Naive B cell (primary cell): ENCODE results near the gene LSM3. TPM values are rescaled to one million over a fixed set of nuclear protein-coding genes. Genes with fewer than 3 reads are reported as not detected.

Experiments used
- ATAC-seq, 2 donors: fragments of 150-1000 bp; cut with Tn5 transposase; 2 replicates each; pipeline ENCODE4 v1.10.0; 2021; ENCODE audit warnings: low read depth in 2 of 2, mild to moderate bottlenecking in 2 of 2, moderate library complexity in 2 of 2
- DNase-seq: peaks from one replicate; pipeline ENCODE4 v3.0.0; 2022
- H3K27ac Mint-ChIP-seq, 6 donors: one replicate each; pipeline ENCODE4 v1.8.0; 2020 to 2022; ENCODE audit warnings: mild to moderate bottlenecking in 6 of 6, mixed read lengths in 6 of 6, moderate library complexity in 5 of 6, inconsistent platforms in 2 of 6
- H3K27me3 Mint-ChIP-seq, 3 donors: one replicate each; pipeline ENCODE4 v1.8.0; 2021 to 2022; ENCODE audit warnings: mixed read lengths in 3 of 3, mild to moderate bottlenecking in 1 of 3
- H3K36me3 Mint-ChIP-seq, 2 donors: one replicate each; pipeline ENCODE4 v1.8.0; 2020 to 2022; ENCODE audit warnings: mixed read lengths in 2 of 2, inconsistent platforms in 1 of 2, mild to moderate bottlenecking in 1 of 2
- H3K4me1 Mint-ChIP-seq, 3 donors: one replicate each; pipeline ENCODE4 v1.8.0; 2020 to 2022; ENCODE audit warnings: mixed read lengths in 3 of 3, inconsistent platforms in 1 of 3, mild to moderate bottlenecking in 1 of 3, moderate library complexity in 1 of 3
- H3K4me3 Mint-ChIP-seq, 8 donors: one replicate each; pipeline ENCODE4 v1.8.0; 2020 to 2022; ENCODE audit warnings: mild to moderate bottlenecking in 8 of 8, mixed read lengths in 8 of 8, moderate library complexity in 8 of 8, inconsistent platforms in 2 of 8
- H3K9me3 Mint-ChIP-seq, 7 donors: one replicate each; pipeline ENCODE4 v1.8.0; 2020 to 2022; ENCODE audit warnings: mixed read lengths in 7 of 7, mild to moderate bottlenecking in 5 of 7, inconsistent platforms in 2 of 7, moderate library complexity in 1 of 7
- polyA plus RNA-seq, 6 donors: library from polyadenylated mRNA; unstranded; fragments of 300-500 nt; fragmentation: Illumina TruSeq; gene quantifications; one replicate each; pipeline ENCODE4 v1.2.3, GENCODE V29; 2021; ENCODE audit warnings: low read depth in 6 of 6

The LSM3 gene
- polyA plus RNA-seq, 6 donors from 2014 or later, result 23.5 to 41.6 (median 31.2) TPM

DNA sequence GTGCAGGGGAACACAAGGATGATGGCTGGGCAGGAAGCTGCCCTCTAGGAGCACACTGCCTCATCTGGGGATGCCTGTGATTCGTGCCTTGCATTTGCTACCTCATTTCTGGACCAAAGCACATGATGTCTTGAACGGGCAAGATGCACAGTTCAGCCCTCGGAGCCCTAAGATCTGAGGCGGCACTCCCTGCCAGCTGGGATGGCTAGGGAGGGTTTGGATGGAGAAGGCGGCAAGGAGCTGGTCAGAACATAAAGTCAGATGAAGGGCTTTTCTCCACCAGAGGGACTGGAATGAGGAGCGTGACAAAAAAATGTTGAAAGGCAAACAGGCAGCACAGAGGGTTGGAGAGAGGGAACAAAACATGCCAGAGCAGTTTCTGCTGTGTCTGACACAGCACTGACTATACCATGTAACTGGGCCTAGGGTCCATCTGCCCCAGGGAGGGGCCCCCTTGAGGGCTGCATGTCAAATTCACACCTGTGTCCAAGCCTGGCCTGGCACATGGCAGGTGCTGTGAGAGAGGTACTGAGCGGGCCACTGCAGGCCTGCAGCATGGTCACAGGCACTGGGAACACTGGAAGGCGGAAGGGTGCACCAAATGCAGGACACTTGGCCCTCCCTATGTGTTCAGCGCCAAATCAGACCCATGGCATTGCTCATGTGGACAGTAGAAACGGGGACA, 32.1 kb upstream of the LSM3 start:
- H3K4me3 Mint-ChIP-seq, result no peak overlapping the region
- H3K9me3 Mint-ChIP-seq, result no peaks in the 10 kb centered on the region
- peak overlapping the region; percentile 69 to 98 (median 94) for H3K27ac Mint-ChIP-seq
- ATAC-seq (no peak), DNase-seq (no peak)
- peaks cover 3 to 22% (median 15%) of the 10 kb centered on the region in 3 donors for H3K4me1 Mint-ChIP-seq
- H3K36me3 Mint-ChIP-seq, result peaks cover 0 to 8% of the 10 kb centered on the region in 2 donors
- no peaks in the 10 kb centered on the region for H3K27me3 Mint-ChIP-seq

DNA sequence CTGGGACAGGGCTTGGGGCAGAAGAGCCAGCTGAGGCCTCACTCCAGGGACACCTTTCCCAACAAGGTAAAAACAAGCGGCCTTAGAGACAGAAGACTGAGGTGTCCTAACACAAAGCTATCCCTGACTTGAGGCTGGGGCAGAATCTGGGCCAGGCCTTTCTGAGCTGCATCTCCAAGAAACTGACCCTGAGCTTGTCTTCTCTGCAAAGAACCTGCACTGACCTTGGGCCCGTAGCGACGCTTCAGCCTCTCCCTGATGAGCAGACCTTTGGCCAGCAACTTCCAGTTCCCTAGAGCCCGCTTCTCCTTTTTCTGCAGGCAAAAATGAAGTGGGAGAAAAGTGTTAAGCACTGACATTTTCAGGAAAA, 31.6 kb upstream of the LSM3 start:
- Mint-ChIP-seq H3K27me3 (no peaks in the 10 kb centered on the region), H3K4me3 (no peak overlapping the region), H3K4me1 (peaks cover 3 to 22% (median 9%) of the 10 kb centered on the region in 3 donors), H3K36me3 (peaks cover 0 to 8% of the 10 kb centered on the region in 2 donors), H3K27ac (peak overlapping the region in 4 of 6 donors; percentile 69 to 96 (median 91)), H3K9me3 (no peaks in the 10 kb centered on the region)
- ATAC-seq (no peak), DNase-seq (no peak)

DNA sequence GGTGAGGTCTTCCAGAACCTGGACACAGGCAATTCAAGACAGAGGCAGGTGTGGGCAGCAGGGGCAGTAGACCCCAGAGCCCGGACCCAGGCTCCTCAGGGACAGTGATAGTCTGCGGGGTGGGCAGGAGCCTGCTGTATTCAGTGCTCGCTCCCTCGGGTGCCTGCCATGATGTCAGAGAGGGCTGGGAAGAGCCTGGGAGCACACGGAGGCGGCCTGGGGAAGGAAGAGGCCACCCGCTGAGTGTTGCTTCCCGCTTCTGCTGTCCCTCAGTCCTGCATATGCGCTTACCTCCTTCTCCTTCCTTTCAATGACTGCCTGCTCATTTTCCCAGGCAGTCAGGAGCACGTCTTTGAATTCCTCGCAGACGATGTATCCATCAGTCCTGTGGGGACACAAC, 31.0 kb upstream of the LSM3 start:
- H3K4me1 Mint-ChIP-seq, result peaks cover 3 to 22% (median 9%) of the 10 kb centered on the region in 3 donors
- ATAC-seq (no peak), DNase-seq (no peak)
- peak overlapping the region in 1 of 6 donors; percentile 96 for H3K27ac Mint-ChIP-seq
- H3K9me3 Mint-ChIP-seq, result no peaks in the 10 kb centered on the region
- H3K4me3 Mint-ChIP-seq, result no peak overlapping the region
- peaks cover 0 to 8% of the 10 kb centered on the region in 2 donors for H3K36me3 Mint-ChIP-seq
- H3K27me3 Mint-ChIP-seq, result no peaks in the 10 kb centered on the region

DNA sequence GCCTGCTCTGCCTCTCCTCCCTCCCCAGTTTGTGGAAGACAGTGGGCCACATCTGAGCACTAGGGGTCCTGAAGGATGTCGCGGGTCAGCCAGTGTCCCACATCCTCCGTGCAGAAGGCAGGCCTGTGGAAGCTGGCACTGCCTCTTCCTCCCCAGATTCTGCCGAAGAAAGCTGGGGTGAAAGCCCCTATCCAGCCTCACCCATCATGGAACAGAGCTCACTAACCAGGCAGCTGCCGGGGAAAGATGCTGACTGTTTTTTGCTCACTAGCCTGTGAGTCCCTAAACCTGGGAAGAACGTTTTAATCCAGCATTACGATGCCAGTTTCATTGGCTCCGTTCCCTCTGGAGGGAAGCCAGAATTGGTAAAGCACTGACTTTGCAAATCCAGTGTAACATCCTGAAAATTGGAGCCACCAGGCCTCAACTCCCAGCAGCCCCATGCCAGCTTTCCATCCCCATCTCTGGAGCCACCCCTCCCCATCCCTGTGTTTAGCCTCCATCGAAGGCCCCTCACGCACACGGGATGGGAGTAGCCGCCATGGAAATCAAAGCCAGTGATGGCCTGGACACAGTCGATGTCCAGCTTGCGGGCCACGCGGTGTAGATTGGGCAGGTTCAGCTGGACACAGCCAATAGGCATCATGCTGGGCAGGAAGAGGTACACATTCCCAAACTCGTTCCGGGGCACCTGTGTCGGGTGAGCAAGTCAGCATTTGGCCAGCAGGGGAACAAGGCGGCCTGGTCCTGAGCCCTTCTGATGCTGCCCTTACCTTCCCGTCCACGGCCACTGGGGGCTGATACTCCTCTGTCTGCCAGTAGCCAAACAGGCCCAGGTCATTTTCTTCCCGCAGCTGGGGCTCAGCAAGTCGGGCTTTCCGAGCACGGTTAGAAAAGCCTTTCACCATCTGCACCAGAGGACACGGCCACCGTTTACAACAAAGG, 30.3 kb upstream of the LSM3 start:
- peak overlapping the region in 2 of 6 donors; percentile 24 to 96 for H3K27ac Mint-ChIP-seq
- H3K27me3 Mint-ChIP-seq, result no peaks in the 10 kb centered on the region
- H3K4me1 Mint-ChIP-seq, result peaks cover 3 to 22% (median 9%) of the 10 kb centered on the region in 3 donors
- DNase-seq, result no peak
- peaks cover 0 to 8% of the 10 kb centered on the region in 2 donors for H3K36me3 Mint-ChIP-seq
- no peak overlapping the region for H3K4me3 Mint-ChIP-seq
- no peaks in the 10 kb centered on the region for H3K9me3 Mint-ChIP-seq
- no peak for ATAC-seq

DNA sequence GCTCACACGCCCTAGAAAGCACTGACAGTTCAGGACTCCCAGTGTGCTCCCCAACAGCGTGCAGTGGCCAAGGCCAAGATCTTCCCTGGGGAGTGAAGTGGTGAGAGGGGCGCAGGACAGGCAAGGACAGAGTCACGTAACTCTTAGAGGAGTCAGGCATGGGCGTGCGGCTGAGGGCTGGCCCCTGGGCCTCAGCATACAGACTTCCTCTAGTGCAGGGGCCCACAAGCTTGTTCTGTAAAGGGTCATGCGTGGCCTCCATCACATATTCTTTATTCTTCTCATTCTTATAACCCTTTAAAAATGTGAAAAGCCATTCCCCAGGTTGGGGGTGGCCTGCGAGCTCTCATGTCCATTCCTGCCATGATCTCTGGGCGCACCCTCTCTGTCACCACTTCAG, 28.5 kb upstream of the LSM3 start:
- Mint-ChIP-seq H3K36me3 (peaks cover 4 to 24% of the 10 kb centered on the region in 2 donors), H3K9me3 (no peaks in the 10 kb centered on the region), H3K4me1 (peaks cover 4 to 17% (median 8%) of the 10 kb centered on the region in 3 donors), H3K4me3 (no peak overlapping the region), H3K27me3 (no peaks in the 10 kb centered on the region), H3K27ac (peak overlapping the region in 3 of 6 donors; percentile 29 to 77 (median 70))
- no peak for ATAC-seq
- DNase-seq, result no peak

DNA sequence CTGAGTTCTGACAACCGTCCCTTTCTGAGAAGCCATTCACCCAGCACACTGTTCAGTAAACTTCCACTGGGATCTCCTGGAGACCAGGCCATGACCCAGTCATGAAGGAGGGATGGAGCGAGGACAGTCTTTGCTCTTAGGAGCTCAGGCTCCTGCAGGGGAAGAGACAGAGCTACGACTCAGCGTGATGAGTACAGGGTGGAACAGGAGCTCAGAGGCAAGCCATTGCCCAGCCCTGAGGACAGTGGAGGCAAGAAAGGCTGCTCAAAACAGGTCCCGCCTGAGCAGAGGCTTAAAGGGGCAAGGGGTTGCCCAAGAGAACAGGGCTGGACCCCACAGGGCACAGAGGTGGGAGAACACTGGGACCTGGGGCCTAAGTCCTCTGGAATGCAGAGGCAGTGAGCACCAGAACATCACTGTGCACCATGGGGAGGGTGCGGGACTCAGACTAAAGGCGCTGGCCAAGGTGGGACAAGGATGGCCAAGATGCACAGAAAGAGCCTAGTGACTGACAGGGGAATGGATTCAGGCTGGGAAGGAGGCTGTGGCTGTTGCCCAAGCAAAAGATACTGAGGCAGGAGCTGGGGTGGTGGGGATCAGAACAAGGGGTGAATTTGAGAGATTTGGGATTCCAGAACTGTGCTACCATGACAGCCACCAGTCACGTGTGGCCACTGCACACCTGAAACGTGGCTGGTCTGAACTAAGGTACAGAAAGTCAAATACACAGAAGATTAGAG, 28.0 kb upstream of the LSM3 start:
- ATAC-seq, result no peak
- H3K4me1 Mint-ChIP-seq, result peaks cover under 1 to 13% (median 8%) of the 10 kb centered on the region in 3 donors
- H3K36me3 Mint-ChIP-seq, result peaks cover 4 to 26% of the 10 kb centered on the region in 2 donors
- no peaks in the 10 kb centered on the region for H3K27me3 Mint-ChIP-seq
- H3K9me3 Mint-ChIP-seq, result no peaks in the 10 kb centered on the region
- DNase-seq, result no peak
- no peak overlapping the region for H3K4me3 Mint-ChIP-seq
- H3K27ac Mint-ChIP-seq, result peak overlapping the region in 4 of 6 donors; percentile 53 to 93 (median 74)

DNA sequence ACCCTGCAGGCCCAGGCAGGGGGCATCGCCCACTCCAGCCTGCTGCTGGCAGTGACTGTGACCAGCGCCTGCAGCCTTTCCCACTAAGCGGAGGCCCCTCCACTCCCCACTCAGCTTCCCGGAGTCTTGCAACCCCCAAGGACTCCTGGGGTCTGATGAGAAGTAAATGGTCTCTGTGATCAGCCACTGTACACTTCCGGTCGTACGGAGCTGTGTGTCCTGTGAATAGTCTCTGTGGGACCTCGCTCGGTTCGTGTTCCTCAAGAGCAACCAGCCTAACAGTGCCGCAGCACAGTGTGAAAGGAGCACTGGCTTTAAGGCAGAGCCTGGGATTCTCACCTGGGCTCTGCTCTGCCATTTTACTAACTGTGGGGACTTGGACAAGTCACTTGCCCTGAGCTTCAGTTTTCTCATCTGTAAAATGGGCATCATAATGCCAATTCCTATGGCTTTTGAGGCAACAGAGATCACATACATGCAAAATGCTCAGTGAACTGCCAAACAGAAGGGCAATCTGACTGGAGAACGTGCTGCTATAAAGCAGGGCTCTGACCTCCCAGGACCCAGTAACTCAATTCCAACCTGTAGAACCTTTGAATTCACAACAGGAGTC, 27.0 kb upstream of the LSM3 start:
- Mint-ChIP-seq H3K27ac (no peak overlapping the region), H3K4me3 (no peak overlapping the region), H3K36me3 (peaks cover 11 to 29% of the 10 kb centered on the region in 2 donors), H3K4me1 (peaks cover 7 to 8% (median 7%) of the 10 kb centered on the region in 3 donors), H3K9me3 (no peaks in the 10 kb centered on the region), H3K27me3 (no peaks in the 10 kb centered on the region)
- DNase-seq (no peak), ATAC-seq (no peak)

DNA sequence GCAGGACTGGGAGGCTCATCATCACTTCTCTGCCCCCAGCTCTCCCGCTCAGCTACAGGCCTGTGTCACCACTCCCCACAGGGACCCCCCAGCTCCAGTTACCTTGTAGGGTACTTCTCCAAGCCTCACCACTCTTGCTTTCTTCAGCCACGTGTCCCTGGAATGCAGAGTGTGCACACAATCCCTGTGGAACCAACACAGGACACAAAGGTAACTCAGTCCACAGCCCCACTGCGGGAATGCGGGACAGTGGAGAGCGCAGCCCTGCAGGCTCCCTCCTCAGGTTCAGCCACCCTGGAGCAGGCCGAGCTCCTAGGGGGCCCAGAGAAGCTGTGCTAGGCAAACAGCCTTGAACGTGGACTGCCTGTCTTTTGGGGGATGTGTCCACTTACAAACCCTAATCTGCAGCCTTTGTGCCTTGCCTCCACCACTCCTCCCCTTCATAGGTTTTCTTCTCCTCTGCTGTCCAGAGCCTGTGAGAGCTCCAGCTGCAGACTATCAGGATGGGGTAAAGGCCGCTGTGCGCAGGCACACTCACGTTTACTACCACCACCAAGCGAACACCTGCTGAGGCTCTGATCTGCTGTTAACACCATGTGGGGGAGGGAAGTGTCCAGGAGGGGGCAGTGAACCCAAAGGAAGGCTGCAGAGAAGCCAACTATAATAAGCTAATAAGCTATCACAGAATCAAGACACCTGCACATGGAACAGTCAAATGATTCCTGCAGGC, 26.2 kb upstream of the LSM3 start:
- Mint-ChIP-seq H3K36me3 (peaks cover 16 to 32% of the 10 kb centered on the region in 2 donors), H3K4me1 (peaks cover 7 to 8% (median 7%) of the 10 kb centered on the region in 3 donors), H3K27me3 (no peaks in the 10 kb centered on the region), H3K9me3 (no peaks in the 10 kb centered on the region), H3K4me3 (peak overlapping the region in 1 of 8 donors; percentile 45), H3K27ac (peak overlapping the region in 1 of 6 donors; percentile 29)
- ATAC-seq, result no peak
- DNase-seq, result no peak

DNA sequence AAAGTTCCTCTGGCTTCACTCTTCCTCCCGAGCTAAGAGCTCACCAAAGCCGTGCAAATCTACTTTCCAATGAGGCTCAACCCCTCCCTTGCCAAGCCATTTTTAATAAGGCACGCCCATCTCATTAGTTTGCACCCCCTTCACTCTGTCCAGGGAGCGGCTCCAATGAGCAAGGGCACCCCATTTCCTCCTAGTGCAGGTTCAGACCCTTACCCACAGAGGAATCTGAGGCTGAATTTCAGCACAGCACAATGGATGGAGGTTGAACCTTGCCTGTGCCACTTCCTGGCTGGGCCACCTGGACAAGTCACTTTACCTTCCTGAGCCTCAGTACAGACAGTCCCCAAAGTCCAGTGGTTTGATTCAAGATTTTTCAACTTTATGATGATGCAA, 25.7 kb upstream of the LSM3 start:
- H3K27me3 Mint-ChIP-seq, result no peaks in the 10 kb centered on the region
- ATAC-seq (no peak), DNase-seq (no peak)
- peaks cover 7 to 8% (median 7%) of the 10 kb centered on the region in 3 donors for H3K4me1 Mint-ChIP-seq
- no peak overlapping the region for H3K4me3 Mint-ChIP-seq
- H3K9me3 Mint-ChIP-seq, result no peaks in the 10 kb centered on the region
- peaks cover 17 to 37% of the 10 kb centered on the region in 2 donors for H3K36me3 Mint-ChIP-seq
- peak overlapping the region in 1 of 6 donors; percentile 29 for H3K27ac Mint-ChIP-seq

DNA sequence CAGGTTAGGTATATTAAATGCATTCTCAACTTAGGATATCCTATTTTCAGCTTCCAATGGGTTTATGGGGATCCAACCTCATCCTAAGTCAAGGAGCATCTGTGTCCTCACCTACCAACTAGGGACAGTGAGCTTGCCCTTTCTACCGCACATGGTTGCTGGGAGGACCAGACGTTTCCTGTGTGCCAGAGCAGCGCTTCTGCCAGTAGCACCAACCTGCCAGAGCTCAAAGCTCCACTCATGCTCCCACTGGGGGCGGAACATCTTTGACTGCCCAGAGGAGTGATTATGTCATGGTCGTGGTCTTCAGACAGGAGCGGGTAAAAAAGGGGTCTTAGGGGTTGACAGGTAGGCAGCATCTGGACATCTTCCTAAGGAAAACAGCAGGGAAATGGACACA, 25.0 kb upstream of the LSM3 start:
- no peak for ATAC-seq
- Mint-ChIP-seq H3K4me3 (no peak overlapping the region), H3K27ac (peak overlapping the region in 2 of 6 donors; percentile 23 to 29)

DNA sequence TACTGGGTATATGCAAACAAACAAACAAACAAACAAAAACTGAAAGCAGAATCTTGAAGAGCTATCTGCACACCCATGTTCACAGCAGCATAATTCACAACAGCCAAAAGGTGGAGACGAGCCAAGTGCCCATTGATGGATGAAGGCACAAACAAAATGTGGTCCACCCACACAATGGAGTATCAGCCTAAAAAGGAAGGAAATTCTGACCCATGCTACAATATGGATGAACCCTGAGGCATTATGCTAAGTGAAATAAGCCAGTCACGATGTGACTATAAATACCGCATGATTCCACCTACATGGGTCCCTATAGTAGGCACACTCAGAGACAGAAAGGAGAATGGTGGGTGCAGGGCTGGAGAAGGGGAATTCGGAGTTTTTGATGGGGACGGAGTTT, 24.3 kb upstream of the LSM3 start:
- H3K4me1 Mint-ChIP-seq, result peaks cover 7 to 16% (median 7%) of the 10 kb centered on the region in 3 donors
- peaks cover 31 to 50% of the 10 kb centered on the region in 2 donors for H3K36me3 Mint-ChIP-seq
- no peak for DNase-seq
- no peaks in the 10 kb centered on the region for H3K27me3 Mint-ChIP-seq
- H3K27ac Mint-ChIP-seq, result peak overlapping the region in 2 of 6 donors; percentile 29 to 73
- no peak for ATAC-seq
- H3K4me3 Mint-ChIP-seq, result no peak overlapping the region
- no peaks in the 10 kb centered on the region for H3K9me3 Mint-ChIP-seq

More for the DNA sequence above, 25.0 kb upstream of the LSM3 start:
- Mint-ChIP-seq H3K4me1 (peaks cover 7 to 13% (median 7%) of the 10 kb centered on the region in 3 donors), H3K9me3 (no peaks in the 10 kb centered on the region), H3K27me3 (no peaks in the 10 kb centered on the region), H3K36me3 (peaks cover 24 to 44% of the 10 kb centered on the region in 2 donors)
- DNase-seq, result no peak

DNA sequence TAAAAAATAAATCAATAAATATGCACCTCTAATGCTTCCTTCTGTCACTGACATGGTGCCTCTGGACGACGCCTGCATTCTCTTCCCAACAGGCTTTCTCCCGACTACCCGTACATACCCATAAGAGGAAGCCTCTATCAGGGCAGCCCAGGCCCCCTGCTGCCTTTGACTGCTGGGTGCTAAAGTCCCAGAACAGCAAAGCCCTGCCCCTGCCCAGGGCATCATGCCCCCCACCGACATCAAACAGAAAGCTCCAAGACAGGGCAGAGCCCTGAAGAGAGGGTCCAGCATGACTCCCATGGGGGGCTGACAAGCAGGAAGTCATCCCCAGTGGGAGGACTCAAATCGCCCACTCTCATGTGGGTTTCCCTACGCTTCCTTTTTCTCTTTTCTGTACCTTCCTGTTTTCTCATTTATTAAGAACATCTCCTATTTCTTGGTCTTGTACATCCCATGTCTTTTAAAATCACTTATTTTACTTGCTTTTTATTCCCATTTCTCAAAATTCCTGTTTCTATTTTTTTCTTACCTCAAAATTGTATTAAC, 23.6 kb upstream of the LSM3 start:
- Mint-ChIP-seq H3K4me1 (peaks cover 7 to 16% (median 7%) of the 10 kb centered on the region in 3 donors), H3K9me3 (no peaks in the 10 kb centered on the region), H3K4me3 (no peak overlapping the region), H3K27ac (peak overlapping the region in 3 of 6 donors; percentile 24 to 73 (median 29)), H3K36me3 (peaks cover 35 to 53% of the 10 kb centered on the region in 2 donors), H3K27me3 (no peaks in the 10 kb centered on the region)
- ATAC-seq, result no peak
- no peak for DNase-seq
